Upper lobe of right lung (tissue), 1 donor: ENCODE data around the gene CYLC2. TPM values are rescaled to one million over a fixed set of nuclear protein-coding genes. Genes with fewer than 3 reads are reported as not detected.

Source experiments
- ATAC-seq: fragments of 200-7000 bp; cut with Tn5 transposase; one replicate; pipeline ENCODE4 v1.9.1; 2020; ENCODE audit warnings: mild to moderate bottlenecking, moderate library complexity
- DNase-seq: peaks from one replicate; pipeline ENCODE4 v3.0.0-alpha.2; 2020
- H3K27ac ChIP-seq: fragments of 200-600 bp; one replicate; pipeline ENCODE4 v1.8.0; 2022
- H3K27me3 ChIP-seq: fragments of 200-600 bp; one replicate; pipeline ENCODE4 v1.8.0; 2022; ENCODE audit warnings: mild to moderate bottlenecking
- H3K36me3 ChIP-seq: fragments of 200-600 bp; one replicate; pipeline ENCODE4 v1.8.0; 2022
- H3K4me1 ChIP-seq: fragments of 200-600 bp; one replicate; pipeline ENCODE4 v1.8.0; 2022
- H3K4me3 ChIP-seq: fragments of 200-600 bp; one replicate; pipeline ENCODE4 v1.8.0; 2022; ENCODE audit warnings: mild to moderate bottlenecking
- H3K9me3 ChIP-seq: fragments of 200-600 bp; one replicate; pipeline ENCODE4 v1.8.0; 2022
- intact Hi-C: fragments of 100-400 bp; cut with DNase I; formaldehyde crosslinking; loops from one replicate; pipeline ENCODE4 v1.11.0; 2022
- long read RNA-seq: library from polyadenylated mRNA; unstranded; transcript quantifications from one replicate; pipeline ENCODE4 v2.0.0, GENCODE V29; 2021
- total RNA-seq: library from RNA; stranded (reverse); fragmentation: NEBNext Ultra II Directional; extraction: Animal tissue kit (Norgen Biotek cat#: 25700); gene quantifications from one replicate; pipeline ENCODE4 v1.2.1, GENCODE V29; 2021
- TF ChIP-seq, protein P1 (sequence below): fragments of 200-600 bp; IDR thresholded peaks from one replicate; pipeline ENCODE4 v1.8.0; 2022; ENCODE audit warnings: antibody characterized with exemption
- donor health status: DM: no; HTN: yes; CAD: no; lungs with severe emphysema.

CYLC2 gene
- not detected for total RNA-seq
- long read RNA-seq, result 0 reads

- ATAC-seq, result no peak
- Histone ChIP-seq H3K27ac (no peak within 1 kb of the TSS), H3K9me3 (no peaks in the 10 kb centered on the region), H3K4me1 (no peaks in the 10 kb centered on the region), H3K36me3 (no peaks in the 10 kb centered on the region), H3K4me3 (no peak within 1 kb of the TSS), H3K27me3 (no peaks in the 10 kb centered on the region)
- TF ChIP-seq, protein P1, sequence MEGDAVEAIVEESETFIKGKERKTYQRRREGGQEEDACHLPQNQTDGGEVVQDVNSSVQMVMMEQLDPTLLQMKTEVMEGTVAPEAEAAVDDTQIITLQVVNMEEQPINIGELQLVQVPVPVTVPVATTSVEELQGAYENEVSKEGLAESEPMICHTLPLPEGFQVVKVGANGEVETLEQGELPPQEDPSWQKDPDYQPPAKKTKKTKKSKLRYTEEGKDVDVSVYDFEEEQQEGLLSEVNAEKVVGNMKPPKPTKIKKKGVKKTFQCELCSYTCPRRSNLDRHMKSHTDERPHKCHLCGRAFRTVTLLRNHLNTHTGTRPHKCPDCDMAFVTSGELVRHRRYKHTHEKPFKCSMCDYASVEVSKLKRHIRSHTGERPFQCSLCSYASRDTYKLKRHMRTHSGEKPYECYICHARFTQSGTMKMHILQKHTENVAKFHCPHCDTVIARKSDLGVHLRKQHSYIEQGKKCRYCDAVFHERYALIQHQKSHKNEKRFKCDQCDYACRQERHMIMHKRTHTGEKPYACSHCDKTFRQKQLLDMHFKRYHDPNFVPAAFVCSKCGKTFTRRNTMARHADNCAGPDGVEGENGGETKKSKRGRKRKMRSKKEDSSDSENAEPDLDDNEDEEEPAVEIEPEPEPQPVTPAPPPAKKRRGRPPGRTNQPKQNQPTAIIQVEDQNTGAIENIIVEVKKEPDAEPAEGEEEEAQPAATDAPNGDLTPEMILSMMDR, result no peak
- intact Hi-C loops, result no loop called here
- DNase-seq, result no peak
Observed at GRCh38 chr9:102995033-102995432, at the start of gene CYLC2. Gene CYLC2, plus strand, starts transcription at chr9:102995333. Its CDS starts 48 bp downstream, at chr9:102995381.

- H3K4me1 ChIP-seq, result no peaks in the 10 kb centered on the region
- ATAC-seq, result no peak
- H3K9me3 ChIP-seq, result no peaks in the 10 kb centered on the region
- no peak overlapping the region for H3K27ac ChIP-seq
- no peak for DNase-seq
- intact Hi-C loops, result no loop called here
- no peaks in the 10 kb centered on the region for H3K27me3 ChIP-seq
- TF ChIP-seq, protein P1, result no peak
- no peaks in the 10 kb centered on the region for H3K36me3 ChIP-seq
- no peak overlapping the region for H3K4me3 ChIP-seq
Observed at GRCh38 chr9:102950346-102950745, 44.8 kb upstream of the CYLC2 start.

DNA sequence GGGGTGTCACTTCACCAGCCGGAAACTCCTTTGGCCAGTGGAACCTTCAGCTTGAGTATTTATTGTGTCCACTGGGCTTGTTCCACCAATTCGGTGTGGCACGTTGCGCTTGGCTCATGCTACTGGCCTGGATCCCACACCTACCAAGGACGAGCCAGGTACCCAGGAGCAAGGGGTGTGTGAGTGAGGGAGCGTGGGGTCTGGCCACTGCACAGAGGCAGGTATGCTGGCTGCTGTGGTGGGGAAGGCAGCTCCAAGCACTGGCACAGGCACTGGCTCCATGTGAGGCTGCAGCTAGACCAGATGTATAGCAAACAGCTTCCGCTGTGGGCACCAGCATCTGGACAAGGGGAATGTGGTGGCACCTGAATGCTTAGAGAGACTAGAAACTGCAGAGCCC is 28.1 kb upstream of the CYLC2 start:
- TF ChIP-seq, protein P1, result no peak
- Histone ChIP-seq H3K27ac (no peak overlapping the region), H3K27me3 (no peaks in the 10 kb centered on the region), H3K4me3 (no peak overlapping the region), H3K36me3 (no peaks in the 10 kb centered on the region), H3K4me1 (no peaks in the 10 kb centered on the region), H3K9me3 (peaks cover 9% of the 10 kb centered on the region)
- ATAC-seq (peak; percentile 28), DNase-seq (no peak)
- intact Hi-C loops, result no loop called here

DNA sequence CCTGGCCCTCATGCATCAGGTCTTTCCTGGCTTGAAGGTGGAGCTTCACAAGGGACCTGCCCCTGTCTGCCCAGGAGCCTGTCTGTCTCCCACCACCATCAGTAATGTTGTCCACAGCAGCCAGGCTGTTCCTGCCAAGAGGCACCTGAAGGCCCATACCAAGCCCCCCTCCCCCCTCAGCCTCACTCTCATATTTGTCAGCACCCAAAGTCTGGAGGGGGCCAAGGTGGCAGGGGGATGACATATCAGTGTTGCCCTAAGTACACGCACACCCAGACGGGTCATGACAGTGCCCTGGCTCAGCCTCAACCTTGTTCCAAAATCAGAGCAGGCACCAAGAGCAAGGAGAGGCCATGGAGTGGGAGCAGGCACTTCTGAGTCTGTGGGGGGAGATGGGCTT is 27.2 kb upstream of the CYLC2 start:
- Histone ChIP-seq H3K4me1 (no peaks in the 10 kb centered on the region), H3K27ac (no peak overlapping the region), H3K9me3 (peaks cover 9% of the 10 kb centered on the region), H3K27me3 (no peaks in the 10 kb centered on the region), H3K36me3 (no peaks in the 10 kb centered on the region), H3K4me3 (no peak overlapping the region)
- TF ChIP-seq, protein P1, result no peak
- intact Hi-C loops, result no loop called here
- no peak for DNase-seq
- peak; percentile 29 for ATAC-seq

- H3K4me1 ChIP-seq, result no peaks in the 10 kb centered on the region
- H3K27ac ChIP-seq, result no peak overlapping the region
- peaks cover 9% of the 10 kb centered on the region for H3K9me3 ChIP-seq
- DNase-seq, result no peak
- TF ChIP-seq, protein P1, result no peak
- H3K4me3 ChIP-seq, result no peak overlapping the region
- intact Hi-C loops, result no loop called here
- H3K36me3 ChIP-seq, result no peaks in the 10 kb centered on the region
- no peak for ATAC-seq
- no peaks in the 10 kb centered on the region for H3K27me3 ChIP-seq
Observed at GRCh38 chr9:102972780-102973179, 22.4 kb upstream of the CYLC2 start.

- H3K4me1 ChIP-seq, result no peaks in the 10 kb centered on the region
- no peaks in the 10 kb centered on the region for H3K27me3 ChIP-seq
- DNase-seq (no peak), ATAC-seq (no peak)
- intact Hi-C loops, result no loop called here
- TF ChIP-seq, protein P1, result no peak
- H3K9me3 ChIP-seq, result peaks cover 9% of the 10 kb centered on the region
- H3K4me3 ChIP-seq, result no peak overlapping the region
- no peak overlapping the region for H3K27ac ChIP-seq
- H3K36me3 ChIP-seq, result no peaks in the 10 kb centered on the region
Observed at GRCh38 chr9:102974530-102974929, 20.6 kb upstream of the CYLC2 start.
